Right forelimb (tissue), 1 donor: ENCODE measurements around the gene PPM1H.
A peak's percentile ranks its signal among the peaks of the same experiment; 100 is the strongest.

ENCODE experiments used
- DNase-seq: peaks from one replicate; pipeline ENCODE4 v3.0.0-alpha.2; 2018

Gene PPM1H

DNA sequence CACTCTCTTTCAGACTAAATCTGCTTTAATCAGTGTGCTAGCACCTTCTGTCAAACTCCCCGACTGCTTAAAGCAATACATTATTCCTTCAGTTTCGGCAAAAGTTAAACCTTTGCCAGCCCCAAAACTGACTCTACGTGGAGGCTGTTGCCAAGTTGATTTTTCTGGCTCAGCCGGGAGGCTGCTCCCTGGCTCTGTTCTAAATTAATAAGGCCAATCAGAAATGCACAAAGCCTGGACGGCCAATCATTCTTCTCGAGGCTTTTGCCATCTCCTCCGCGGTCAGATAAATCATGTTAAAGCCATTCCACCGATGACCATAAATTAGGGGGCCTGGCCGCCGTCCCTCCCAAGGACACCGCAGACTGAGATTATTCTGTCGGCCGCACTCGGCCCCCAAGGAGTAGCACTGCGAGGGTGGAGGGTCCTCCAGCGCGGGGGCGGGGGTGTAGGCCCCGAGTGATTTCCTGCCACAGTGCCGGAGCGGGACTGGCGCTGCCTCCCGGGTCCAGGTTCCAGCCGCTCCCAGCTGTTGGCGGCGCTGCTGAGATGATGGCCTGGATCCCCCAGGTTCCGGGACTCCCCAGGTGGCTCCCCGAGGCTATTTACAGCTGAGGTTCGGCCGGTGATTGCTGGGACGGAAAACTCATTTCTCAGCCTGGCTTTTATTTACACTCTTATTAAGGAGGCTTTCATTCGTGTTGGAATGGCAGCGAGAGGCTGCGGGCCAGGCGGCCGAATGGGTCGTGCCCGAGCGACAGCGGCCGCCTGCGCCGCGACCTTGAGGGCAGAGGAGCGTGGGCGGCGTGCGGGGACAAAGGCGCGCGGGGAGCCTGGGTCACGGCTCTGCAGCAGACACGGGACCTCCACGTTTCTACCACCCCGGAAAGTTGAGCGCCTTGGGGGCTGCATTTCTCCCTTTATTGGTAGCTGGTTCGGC, 303.2 kb downstream of the PPM1H start:
- peak; percentile 82 for DNase-seq

DNA sequence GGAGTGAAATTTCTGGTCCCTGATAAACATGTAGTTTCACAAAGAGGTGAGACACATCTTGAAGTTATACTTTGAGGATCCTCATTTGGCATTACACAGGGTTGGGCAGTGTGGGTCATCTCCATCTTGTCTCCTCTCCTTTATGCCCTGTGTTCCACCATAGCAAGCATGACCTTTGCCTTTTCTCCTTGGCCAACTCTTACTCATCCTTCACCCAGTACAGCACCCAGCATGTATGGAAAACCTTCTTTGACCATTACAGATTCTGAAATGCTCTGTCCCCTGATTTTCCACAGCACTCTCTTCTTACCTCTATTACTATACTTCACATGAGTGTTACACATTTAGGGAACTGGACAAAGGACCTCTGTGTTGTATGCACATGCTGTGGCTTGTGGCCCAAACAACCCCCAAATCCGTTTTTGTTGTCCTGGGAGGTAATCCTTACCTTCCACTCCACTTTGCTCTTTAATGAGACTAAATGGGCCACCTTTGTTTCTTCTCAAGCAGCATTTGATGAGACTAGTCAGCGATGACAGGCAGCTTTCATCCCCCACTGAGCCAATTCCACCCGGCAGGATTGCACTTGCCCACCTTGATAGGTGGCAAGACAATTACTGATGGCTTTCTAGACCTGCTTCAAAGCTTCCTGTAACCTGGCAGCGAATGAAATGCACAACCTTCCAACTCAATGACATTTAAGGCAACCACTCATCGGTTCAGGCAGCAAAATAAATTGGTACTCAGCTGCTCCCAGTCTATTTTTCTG, 304.8 kb downstream of the PPM1H start:
- DNase-seq: no peak

DNA sequence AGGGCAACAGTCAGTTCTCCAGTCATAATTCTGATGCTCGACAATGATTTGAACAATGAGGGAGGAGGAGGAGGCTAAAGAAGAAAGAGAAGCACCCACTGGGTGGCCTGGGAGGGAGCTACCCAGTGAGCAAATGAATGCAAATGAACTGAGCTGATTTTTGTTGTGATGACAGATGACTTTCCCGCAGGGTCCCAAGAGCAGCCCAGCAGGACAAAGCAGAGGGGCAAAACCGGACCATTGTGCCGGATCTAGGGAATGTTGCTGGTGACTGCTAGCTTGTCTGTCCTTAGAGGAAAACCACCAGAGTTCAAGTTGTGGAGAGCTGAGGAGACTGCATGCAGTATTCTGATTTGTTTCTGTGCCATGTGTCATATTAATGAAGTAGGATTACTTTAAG, 305.5 kb downstream of the PPM1H start:
- no peak for DNase-seq

DNA sequence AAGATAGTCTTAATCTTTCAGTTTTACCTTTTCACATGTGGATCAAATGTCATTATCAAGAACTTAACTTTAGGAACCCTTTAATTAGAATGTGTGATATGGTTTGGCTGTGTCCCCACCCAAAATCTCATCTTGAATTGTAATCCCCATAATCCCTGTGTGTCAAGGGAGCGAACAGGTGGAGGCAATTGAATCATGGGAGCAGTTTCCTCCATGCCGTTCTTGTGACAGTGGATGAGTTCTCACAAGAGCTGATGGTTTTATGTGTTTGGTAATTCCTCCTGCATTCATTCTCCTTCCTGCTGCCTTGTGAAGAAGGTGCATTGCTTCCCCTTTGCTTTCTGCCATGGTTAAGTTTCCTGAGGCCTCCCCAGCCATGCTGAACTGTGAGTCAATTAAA, 307.8 kb downstream of the PPM1H start:
- DNase-seq: no peak

DNA sequence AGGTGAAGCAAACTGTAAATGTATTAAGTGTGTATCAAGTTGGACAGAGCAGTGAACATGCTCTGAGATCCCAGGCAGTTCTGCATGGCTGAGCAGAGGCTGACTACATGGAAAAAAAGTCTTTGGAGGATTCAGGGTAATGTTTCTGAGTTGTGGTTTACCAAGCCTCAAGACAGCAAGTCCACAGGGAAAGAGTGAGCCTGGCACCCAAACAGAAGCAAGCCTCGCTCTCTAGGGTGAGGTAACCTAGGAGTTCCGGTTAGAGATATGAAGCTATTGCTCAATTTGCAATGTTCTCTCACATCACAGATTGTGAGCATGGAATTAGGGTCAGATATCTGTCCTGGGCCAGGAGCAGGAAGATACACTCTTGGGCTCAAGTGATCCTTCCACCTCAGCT, 309.7 kb downstream of the PPM1H start:
- no peak for DNase-seq

DNA sequence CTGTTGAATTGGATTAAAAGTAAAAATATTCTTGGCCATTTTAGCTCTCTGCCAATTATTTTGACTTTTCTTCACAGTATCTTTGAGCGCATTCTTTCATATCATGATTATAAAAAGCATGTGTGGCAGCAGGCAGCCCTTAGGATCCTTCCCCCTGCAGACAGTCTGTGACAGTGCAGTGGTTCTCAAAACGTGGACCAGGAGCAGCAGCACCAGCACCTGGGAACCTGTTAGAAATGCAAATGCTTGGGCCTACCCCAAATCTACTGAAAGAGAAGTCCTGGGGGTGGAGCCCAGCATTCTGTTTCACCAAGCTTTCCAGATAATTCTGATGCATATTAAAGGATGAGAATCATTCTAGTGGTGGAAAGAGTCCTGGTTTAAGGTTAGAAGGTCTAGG, 312.8 kb downstream of the PPM1H start:
- no peak for DNase-seq

DNA sequence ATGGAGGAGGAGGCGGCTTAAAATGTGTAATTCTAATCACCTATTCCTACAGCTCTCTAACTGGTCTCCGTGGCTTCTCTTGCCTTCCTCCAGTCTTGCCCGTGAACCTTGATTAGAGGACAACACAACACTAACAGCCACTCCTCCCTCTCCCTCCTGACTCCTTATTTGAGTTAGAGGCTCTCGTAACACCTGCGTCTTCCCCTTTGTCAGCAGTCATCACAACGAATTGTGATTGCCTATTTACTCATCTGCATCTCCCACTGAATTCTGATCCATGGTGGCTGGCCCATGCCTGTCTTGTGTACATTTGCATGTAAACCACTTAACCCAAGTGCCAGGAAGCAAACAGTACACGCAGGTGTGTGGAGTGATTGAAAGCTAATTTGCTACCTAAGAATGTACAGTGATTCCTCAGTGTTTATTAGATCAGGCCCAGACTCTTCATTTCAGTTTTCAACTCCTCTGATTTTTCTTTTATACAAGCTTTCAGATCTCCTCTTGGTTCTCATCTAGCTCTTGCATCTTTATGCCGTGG, 313.8 kb downstream of the PPM1H start:
- DNase-seq: no peak

DNA sequence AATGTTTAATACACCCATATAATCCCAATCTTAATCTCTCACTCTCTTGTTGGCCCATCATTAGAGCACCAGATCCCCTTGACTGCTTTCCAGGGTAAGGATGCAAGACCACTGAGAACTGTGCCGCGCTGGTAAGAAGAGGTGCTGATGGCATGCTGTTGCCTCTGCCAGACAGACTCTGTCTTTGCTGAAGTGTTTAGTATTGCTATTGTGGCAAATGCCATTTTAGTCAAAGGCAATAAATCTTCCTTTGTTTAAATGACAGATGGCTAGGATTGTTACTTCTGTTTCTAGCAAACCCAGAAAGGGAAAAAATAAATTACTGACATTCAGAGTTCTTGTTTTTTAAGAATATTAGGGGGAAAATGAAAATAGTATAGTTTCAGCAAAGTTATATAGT, 316.0 kb downstream of the PPM1H start:
- DNase-seq: no peak

DNA sequence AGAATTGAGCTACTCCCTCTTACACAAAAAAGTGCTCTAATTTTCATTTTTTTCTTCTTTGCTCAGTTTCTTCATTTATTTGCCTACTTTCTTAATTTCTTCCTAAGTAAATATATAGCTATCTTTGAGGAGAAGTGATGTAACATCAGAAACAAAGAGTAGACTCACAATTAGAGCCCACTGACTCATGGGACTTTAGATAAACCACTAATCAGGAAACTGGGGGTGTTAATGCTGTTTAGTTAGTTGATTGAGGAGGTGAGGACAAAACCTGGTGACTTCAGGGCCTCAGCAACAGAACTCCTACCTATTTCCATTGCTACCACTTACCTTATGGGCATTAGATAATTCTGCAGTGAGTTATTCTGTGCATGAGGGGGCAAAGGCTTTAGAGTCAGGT, 316.6 kb downstream of the PPM1H start:
- DNase-seq: no peak

DNA sequence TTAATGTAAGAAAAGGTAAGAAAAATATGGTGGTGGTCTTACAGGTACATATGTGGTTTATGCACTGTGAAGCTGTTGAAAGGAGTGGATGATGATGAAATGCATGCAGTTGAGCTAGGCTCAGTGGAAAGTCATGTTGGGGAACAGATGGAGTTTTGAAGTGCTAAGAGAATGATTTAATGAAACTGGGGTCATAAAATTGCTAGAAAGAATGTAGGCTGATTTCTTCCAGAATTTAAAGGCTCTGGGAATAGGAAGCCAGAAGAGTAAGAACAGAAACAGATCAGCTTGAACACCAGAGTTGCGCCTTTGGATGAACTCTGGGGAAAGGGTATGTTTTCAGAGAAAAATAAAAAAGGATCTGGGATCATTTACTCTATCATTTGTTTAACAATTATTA, 321.9 kb downstream of the PPM1H start:
- DNase-seq: no peak

DNA sequence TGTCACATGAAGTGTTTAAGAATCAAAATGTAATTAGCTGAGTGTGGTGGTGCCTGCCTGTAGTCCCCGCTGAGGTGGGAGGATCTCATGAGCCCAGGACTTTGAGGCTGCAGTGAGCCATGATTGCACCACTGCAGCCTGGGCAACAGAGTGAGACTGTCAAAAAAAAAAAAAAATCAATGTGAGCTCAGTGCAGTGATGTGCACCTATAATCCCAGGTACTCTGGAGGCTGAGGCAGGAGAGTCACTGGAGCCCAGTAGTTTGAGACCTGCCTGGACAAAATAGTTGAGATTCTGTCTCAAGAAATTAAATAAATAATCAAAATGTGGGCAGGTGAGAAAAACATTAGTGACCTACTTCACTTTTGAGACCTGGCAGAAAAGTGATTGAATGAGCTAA, 328.3 kb downstream of the PPM1H start:
- DNase-seq: no peak

DNA sequence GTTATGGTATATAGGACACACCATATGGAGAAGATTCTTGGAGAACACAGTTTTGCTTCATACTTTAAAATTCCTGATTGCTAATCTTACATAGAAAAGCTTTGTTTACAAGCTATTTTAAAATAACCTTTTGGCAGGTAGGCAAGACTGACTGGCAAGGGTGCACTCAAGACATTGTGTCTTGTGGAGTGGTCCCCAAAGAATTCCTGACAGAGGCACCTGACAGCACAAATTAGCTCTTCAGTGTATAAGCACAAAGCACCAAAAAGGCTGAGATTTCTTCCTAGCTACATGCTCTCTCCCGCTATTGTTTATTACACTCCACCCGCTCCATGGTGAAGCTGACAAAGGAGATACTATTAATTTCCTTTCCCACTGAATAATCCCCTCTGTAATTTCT, 329.0 kb downstream of the PPM1H start:
- DNase-seq: no peak

DNA sequence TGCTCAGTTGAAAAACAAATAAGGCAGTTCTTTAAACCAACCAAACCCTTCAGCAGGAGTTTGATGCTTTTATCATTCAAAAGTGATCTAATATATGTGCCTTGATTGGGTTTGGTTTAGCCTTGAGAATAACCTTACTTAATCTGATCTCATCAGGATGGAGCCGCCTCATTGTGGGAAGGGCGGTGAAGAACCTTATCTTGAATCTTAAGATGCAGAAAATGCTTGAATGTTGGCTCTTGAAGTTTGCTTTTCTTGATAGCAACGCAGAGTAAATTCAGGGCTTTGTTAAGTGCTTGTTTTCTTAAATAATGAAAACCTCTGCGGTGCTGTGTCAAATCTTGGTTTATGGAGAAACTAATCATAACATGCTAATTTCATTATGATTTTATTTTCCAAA, 330.1 kb downstream of the PPM1H start:
- DNase-seq: no peak

DNA sequence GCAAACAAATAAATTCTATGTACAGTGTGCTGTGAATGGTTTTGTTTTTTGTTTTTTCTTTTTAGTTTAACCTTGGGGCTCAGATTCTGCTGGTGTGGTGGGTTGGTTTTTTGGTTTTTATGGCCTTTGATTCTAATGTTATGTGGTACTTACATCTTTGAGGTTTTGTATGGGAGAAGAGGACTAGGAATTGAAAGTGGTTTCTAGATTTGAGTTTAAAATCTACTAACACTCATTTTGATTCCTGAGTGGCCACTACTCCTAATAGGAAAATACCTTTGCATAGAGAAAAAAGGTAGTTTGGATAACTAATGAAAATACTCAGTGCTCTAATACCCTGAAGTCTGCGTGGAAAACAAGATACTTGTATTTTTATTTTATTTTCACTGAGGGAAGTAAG, 330.6 kb downstream of the PPM1H start:
- DNase-seq: no peak

DNA sequence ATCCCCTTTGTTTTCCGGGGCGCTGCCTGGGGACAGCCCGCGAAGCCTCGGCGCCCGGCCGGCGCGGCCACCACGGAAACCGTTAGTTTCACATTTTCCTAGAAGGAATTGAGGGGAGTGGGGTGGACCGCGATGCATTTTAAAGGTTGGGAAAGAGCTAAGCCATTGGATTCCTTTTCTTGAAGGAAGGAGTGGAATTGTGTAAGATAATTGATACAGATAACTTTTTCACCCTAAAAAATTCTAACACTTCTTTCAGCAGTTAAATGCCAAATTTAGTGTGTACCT, 331.2 kb downstream of the PPM1H start:
- no peak for DNase-seq

DNA sequence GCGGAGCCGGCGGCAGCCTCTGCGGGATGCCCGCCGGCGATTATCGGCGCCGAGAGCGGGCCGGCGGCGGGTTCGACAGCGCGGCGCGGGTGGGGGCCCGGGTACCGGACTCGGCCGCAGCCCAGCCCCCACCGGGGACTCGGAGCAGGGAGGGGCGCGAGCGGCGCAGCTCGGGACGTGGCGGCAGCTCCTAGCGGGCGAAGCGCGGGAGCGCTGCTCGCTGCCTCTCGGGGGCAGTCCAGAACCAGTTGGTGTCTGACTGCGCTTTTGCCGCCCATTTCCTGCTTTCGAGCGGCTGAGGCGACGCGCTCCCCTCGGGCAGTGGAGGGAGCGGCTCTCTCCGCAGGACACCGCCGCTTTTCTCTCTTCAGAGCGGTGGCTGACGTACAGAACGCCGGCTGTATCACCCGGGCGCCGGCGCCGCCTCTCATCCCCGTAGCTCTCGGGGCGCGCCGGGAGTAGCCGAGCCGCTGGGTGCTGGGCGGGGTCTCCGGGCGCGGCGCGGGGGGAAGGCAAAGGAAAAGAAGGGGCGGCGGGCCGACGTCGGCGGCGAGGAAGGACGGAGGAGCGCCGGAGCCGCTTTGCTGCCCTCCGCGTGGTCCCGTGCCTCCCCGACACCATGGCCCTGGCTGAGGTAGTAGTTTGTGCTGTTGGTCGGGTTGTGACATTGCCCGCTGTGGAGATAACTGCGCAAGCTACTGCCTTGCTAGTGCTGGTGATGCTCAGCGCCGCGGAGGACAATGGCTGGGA, 331.7 kb downstream of the PPM1H start:
- DNase-seq: peak; percentile 92

DNA sequence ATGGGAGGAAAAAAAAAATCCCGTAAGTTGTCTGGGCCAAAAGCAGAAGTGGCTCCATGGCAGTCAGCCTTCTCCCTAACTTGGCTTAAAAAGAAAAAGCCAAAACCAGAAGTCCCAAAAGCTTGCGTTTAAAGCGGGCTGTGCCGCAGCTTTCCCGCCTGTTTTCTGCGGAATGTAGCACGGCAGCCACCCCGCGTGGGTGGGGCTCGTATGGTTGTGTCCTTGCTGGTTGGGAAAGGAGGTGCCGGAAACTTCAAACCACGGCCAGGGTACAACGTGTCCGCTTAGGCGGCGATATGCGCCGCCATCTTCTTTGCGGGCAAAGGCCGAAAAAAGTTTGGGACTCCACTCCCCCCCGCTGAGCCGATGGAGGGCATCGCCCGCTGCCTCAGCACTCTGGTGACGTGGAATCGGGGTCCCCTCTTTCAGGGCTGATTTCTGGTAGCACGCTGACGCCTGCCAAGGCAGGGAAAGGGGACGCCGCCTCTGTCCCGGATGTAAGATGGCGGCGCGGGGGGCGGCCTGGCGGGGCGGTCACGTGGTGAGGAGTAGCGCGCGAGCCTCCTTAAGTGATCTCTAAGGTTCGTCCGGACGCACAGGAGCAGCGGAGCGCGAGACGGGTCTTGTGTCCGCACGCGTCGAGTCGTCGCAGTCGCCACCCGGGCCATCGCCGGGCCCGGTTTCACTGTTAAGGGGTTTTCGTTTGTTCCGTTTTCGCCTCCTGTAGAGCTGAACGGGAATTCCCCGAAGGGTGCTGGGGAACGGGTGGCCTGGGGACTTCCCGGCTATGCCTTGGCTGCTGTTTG, 332.5 kb downstream of the PPM1H start:
- DNase-seq: peak; percentile 95

DNA sequence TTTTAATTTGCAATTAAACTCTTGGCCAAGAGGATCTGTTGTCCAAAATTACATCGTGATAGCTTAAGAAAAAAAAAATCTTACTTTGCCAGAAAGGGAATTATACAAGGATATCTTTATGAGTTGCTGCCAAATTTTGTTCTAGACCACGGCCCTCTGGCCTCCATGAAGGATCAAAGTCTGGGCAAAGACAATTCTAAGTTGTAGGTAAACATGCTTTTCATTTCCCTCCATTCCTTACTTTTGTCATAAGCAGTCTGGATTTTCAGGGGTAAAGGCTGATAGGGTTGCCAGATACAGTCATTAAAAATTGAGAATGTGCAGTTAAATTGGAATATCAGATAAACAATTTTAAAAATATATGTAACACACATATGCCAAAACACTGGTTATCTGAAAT, 333.2 kb downstream of the PPM1H start:
- no peak for DNase-seq

DNA sequence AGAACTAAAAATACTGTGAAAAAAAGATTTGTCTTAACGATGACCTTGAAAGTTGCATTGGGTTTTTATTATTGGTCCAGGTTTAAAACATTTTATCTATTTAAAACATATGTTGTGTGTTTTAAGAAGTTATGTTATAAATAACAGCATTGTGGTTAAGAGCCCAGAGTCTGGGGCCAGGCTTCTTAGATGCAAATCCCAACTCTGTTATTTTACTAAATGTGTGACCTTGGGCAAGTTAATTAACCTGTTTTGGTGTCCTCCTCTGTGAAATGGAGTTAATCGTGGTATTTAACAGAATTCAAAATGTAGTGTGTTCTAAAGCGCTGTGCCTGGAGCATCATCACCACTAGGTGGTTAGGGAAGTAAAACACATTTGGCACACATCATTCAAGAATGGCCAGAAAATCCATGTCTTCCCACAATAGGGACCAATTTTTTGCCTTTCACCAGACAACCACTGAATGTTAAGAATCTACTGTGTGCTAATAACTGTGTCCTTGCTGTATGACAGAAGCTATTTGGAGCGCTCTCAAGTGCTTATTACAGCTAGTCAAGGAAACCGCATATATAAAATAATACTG, 335.0 kb downstream of the PPM1H start:
- no peak for DNase-seq

DNA sequence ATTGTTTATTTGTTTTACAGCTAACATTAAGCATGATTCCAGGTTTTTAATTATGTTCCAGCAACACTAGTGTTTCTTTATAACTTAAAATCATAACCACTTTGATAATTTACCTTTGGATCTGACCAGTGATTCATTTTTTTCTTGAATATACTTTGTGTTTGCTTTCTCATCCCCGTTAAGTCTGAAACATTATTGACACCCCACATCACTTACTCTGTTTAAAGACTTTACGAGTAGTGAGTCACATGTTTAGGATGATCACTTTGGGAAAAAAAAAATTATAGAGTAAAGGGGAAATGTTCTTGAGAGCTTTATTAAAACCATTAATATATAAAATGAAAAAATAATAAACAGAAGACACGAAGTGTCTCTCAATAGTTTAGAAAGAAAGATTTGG, 336.1 kb downstream of the PPM1H start:
- DNase-seq: no peak

DNA sequence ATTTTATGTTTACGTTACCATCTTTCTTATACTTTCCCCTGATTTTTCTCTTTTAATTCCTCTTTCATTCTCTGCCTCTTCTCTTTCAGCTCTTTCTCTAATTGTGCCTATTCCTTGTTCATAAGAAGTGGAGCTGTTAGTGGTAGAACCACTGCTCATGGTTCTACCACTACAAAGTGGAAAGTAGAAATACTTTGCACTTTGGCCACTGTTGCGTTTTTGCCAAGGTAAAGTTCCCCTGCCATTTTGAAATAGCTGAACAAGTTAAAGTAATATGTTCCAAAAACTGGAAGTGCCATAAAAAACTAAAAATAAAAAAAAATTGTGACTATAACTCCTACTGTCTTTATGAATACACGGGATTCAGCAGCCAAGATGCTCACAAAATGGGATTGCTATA, 337.7 kb downstream of the PPM1H start:
- no peak for DNase-seq
